ENCODE data around the gene FAAP20. TPM values are rescaled to one million over a fixed set of nuclear protein-coding genes. Genes with fewer than 3 reads are reported as not detected.

Gene FAAP20
- total and polyA plus RNA-seq, 9 of the 15 experiments (the other 6 are each of a cell fraction or from before 2014, with no cell fraction given) = 0.58 to 143 (median 9.9) TPM

GRCh38 chr1:2194898-2195673 is 514 bp upstream of the FAAP20 start (continued):
- TF ChIP-seq, protein P1, sequence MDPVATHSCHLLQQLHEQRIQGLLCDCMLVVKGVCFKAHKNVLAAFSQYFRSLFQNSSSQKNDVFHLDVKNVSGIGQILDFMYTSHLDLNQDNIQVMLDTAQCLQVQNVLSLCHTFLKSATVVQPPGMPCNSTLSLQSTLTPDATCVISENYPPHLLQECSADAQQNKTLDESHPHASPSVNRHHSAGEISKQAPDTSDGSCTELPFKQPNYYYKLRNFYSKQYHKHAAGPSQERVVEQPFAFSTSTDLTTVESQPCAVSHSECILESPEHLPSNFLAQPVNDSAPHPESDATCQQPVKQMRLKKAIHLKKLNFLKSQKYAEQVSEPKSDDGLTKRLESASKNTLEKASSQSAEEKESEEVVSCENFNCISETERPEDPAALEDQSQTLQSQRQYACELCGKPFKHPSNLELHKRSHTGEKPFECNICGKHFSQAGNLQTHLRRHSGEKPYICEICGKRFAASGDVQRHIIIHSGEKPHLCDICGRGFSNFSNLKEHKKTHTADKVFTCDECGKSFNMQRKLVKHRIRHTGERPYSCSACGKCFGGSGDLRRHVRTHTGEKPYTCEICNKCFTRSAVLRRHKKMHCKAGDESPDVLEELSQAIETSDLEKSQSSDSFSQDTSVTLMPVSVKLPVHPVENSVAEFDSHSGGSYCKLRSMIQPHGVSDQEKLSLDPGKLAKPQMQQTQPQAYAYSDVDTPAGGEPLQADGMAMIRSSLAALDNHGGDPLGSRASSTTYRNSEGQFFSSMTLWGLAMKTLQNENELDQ (CRISPR knock-in tag; IDR thresholded peaks at IDR 0.05; ENCODE audit: borderline replicate concordance) = no peak
- TF ChIP-seq IRF9 (tag; IDR thresholded peaks at IDR 0.05) (no peak), ZNF785 (CRISPR knock-in tag; IDR thresholded peaks at IDR 0.05) (no peak), HCFC1 (IDR thresholded peaks at IDR 0.05; ENCODE audit: low read depth, low read length) (0 out of 2 replicates have a peak, but pooled peaks have one; percentile 39), ZNF239 (CRISPR knock-in tag; IDR thresholded peaks at IDR 0.05) (0 out of 2 replicates have a peak, but pooled peaks have one; percentile 3), FOXM1 (IDR thresholded peaks at IDR 0.05; ENCODE audit: low read depth) (no peak), FOXM1 (CRISPR knock-in tag; IDR thresholded peaks at IDR 0.05; ENCODE audit: low read depth) (0 out of 2 replicates have a peak, but pooled peaks have one; percentile 58), TGIF2 (CRISPR knock-in tag; IDR thresholded peaks at IDR 0.05) (0 out of 2 replicates have a peak, but pooled peaks have one; percentile 74), SIN3A (IDR thresholded peaks at IDR 0.05; ENCODE audit: borderline replicate concordance in 2 of 2, control insufficient read depth in 1 of 2, low read depth in 2 of 2, low read length in 2 of 2) (peak; percentile 52 to 62; a peak in 2 of 4 replicates), ZNF165 (CRISPR knock-in tag; IDR thresholded peaks at IDR 0.05; ENCODE audit: borderline replicate concordance) (no peak), RCOR1 (IDR thresholded peaks at IDR 0.05; ENCODE audit: borderline replicate concordance in 1 of 2, low read depth in 2 of 2, low read length in 2 of 2) (0 out of 4 replicates have a peak, but pooled peaks of 1 of the 2 experiments have one; percentile 38), ESRRB (CRISPR knock-in tag; IDR thresholded peaks at IDR 0.05; ENCODE audit: borderline replicate concordance) (no peak), STAT6 (CRISPR knock-in tag; IDR thresholded peaks at IDR 0.05) (peak; percentile 83; the same call in 1 of the 2 replicates), POU5F1 (IDR thresholded peaks at IDR 0.05; ENCODE audit: borderline replicate concordance, low read depth, low read length, partially characterized antibody) (peak; percentile 3), SP1 (CRISPR knock-in tag; IDR thresholded peaks at IDR 0.05) (peak; percentile 89)
- TF ChIP-seq, protein P2, sequence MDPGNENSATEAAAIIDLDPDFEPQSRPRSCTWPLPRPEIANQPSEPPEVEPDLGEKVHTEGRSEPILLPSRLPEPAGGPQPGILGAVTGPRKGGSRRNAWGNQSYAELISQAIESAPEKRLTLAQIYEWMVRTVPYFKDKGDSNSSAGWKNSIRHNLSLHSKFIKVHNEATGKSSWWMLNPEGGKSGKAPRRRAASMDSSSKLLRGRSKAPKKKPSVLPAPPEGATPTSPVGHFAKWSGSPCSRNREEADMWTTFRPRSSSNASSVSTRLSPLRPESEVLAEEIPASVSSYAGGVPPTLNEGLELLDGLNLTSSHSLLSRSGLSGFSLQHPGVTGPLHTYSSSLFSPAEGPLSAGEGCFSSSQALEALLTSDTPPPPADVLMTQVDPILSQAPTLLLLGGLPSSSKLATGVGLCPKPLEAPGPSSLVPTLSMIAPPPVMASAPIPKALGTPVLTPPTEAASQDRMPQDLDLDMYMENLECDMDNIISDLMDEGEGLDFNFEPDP (CRISPR knock-in tag; IDR thresholded peaks at IDR 0.05) = peak; percentile 56; the same call in 1 of the 2 replicates
- TF ChIP-seq, protein P3, sequence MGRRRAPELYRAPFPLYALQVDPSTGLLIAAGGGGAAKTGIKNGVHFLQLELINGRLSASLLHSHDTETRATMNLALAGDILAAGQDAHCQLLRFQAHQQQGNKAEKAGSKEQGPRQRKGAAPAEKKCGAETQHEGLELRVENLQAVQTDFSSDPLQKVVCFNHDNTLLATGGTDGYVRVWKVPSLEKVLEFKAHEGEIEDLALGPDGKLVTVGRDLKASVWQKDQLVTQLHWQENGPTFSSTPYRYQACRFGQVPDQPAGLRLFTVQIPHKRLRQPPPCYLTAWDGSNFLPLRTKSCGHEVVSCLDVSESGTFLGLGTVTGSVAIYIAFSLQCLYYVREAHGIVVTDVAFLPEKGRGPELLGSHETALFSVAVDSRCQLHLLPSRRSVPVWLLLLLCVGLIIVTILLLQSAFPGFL (CRISPR knock-in tag; IDR thresholded peaks at IDR 0.05) = no peak
